Caco-2 (cell line): ENCODE measurements around the gene PMEL. TPM values are rescaled to one million over a fixed set of nuclear protein-coding genes. Genes with fewer than 3 reads are reported as not detected.
A peak's percentile ranks its signal among the peaks of the same experiment; 100 is the strongest.

ENCODE experiments used
- BruUV-seq: library from RNA; stranded (reverse); fragments of 400-500 nt; replicated peaks from 2 replicates; lab custom pipeline; 2021; lab: Mats Ljungman, UMichigan
- CTCF ChIA-PET: fragments of 300-600 bp; sonication (Branson Sonifier 250); formaldehyde crosslinking; loops from one replicate; lab custom pipeline; 2022; ENCODE audit warnings: antibody characterized with exemption; lab: Charles Lee
- POLR2A ChIA-PET: fragments of 300-600 bp; sonication (Branson Sonifier 250); formaldehyde crosslinking; loops from one replicate; lab custom pipeline; 2022; ENCODE audit warnings: antibody characterized with exemption; lab: Charles Lee
- DNase-seq, 2 experiments: peaks; one replicate each; pipeline versions ENCODE4 v3.0.0 to v3.0.0-alpha.2; 2020 to 2022
- H3K27me3 ChIP-seq: replicated peaks from 2 replicates; pipeline ENCODE4 v1.6.0; 2011; ENCODE audit warnings: low read length; ENCODE audit not compliant: control insufficient read depth, insufficient read depth
- H3K36me3 ChIP-seq: 2 replicates; pipeline ENCODE4 v1.5.1; 2011; ENCODE audit warnings: low read length; ENCODE audit not compliant: control insufficient read depth, insufficient read depth
- H3K4me1 ChIP-seq: fragments of 250-450 bp; sonication (Bioruptor Pico); 2 replicates; pipeline ENCODE4 v1.5.1; 2020; ENCODE audit warnings: mild to moderate bottlenecking
- H3K4me3 ChIP-seq: 2 replicates; pipeline ENCODE4 v1.5.1; 2011; ENCODE audit warnings: low read depth, mild to moderate bottlenecking, control low read depth, low read length
- H3K9me3 ChIP-seq: fragments of 250-450 bp; sonication (Bioruptor Pico); 2 replicates; pipeline ENCODE4 v1.5.1; 2020; ENCODE audit warnings: mild to moderate bottlenecking, moderate library complexity
- H3K27ac Mint-ChIP-seq: one replicate; pipeline ENCODE4 v1.8.0; 2022; ENCODE audit warnings: mixed read lengths; ENCODE audit not compliant: unreplicated experiment
- H3K27me3 Mint-ChIP-seq: one replicate; pipeline ENCODE4 v1.8.0; 2022; ENCODE audit warnings: mixed read lengths; ENCODE audit not compliant: insufficient read depth, unreplicated experiment
- H3K36me3 Mint-ChIP-seq: one replicate; pipeline ENCODE4 v1.8.0; 2022; ENCODE audit warnings: mild to moderate bottlenecking, mixed read lengths; ENCODE audit not compliant: insufficient read depth, unreplicated experiment
- H3K4me1 Mint-ChIP-seq: one replicate; pipeline ENCODE4 v1.8.0; 2022; ENCODE audit warnings: low read depth, mixed read lengths; ENCODE audit not compliant: unreplicated experiment
- H3K4me3 Mint-ChIP-seq: one replicate; pipeline ENCODE4 v1.8.0; 2022; ENCODE audit warnings: mild to moderate bottlenecking, moderate library complexity, mixed read lengths; ENCODE audit not compliant: unreplicated experiment
- H3K9me3 Mint-ChIP-seq: one replicate; pipeline ENCODE4 v1.8.0; 2022; ENCODE audit warnings: mixed read lengths; ENCODE audit not compliant: unreplicated experiment
- intact Hi-C: fragments of 100-400 bp; cut with micrococcal nuclease; formaldehyde crosslinking; loops from one replicate; pipeline ENCODE4 v1.10.0; 2022; ENCODE audit not compliant: unreplicated experiment
- total RNA-seq: library from RNA; stranded (reverse); gene quantifications from 2 replicates; pipeline ENCODE4 v1.2.3, GENCODE V29; 2022
- TF ChIP-seq, protein P1 (sequence below), 2 experiments: fragments of 200-600 bp in 1 of 2; IDR thresholded peaks; 1 replicate in 1 of 2; 2 replicates in 1 of 2; pipeline versions ENCODE4 v1.5.1 to v1.8.0; 2011 to 2022; ENCODE audit warnings: antibody characterized with exemption in 1 of 2, control low read depth in 1 of 2, inconsistent platforms in 1 of 2, low read depth in 1 of 2, low read length in 1 of 2, mild to moderate bottlenecking in 1 of 2, moderate library complexity in 1 of 2; ENCODE audit not compliant: insufficient read depth in 1 of 2, severe bottlenecking in 1 of 2, unreplicated experiment in 1 of 2

PMEL gene
- total RNA-seq, 1 experiment from 2014 or later, result 9.7 TPM

DNA sequence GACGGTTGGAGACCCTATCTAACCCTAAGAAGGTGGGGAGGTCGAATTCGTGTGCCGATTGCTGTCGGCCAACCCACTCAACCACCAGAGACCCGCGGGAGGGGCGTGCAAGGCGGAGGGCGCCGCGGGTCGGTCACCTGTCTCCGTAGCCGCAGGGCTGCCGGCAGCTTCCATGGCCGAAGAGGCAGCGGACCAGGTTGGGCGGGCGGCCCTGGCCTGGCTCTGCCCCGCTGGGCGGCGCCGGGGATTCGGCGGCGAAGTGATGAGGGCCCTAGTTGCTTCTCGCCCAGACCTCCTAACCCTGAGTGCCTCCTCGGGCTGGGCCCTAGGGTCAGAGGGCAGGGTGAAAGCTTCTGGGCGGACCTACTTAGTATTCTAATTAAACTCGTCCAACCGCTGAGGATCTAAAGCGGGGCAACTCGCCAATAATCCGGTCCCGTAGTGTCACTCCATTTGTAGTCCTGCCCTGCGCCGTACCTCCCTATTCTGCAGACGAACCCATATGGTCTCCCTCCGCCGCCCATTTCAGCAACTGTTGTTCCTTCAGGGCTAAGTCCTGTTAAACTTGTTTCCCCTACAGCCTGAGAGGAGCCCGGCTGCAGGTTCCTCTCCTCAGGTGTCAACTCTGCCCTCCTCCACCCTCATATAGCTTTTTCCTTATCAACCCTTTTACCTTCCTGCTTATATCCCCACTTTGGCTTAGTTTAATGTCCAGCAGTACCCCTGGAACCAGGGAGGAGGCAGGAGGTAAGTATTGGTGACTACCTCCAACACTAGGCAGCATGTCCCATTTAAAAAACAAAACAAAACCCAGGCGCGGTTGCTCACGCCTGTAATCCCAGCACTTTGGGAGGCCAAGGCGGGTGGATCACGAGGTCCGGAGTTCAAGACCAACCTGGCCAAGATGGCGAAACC is 38.0 kb downstream of the PMEL start, which contains the start of gene PYM1:
PYM1 (minus strand) TSS at position 307 of the 915 bp plus-strand sequence; CDS start at position 174, 133 bp downstream.
- CTCF ChIA-PET, result interaction anchor here (0.6 to 2.9 kb wide), 9 partner anchors 27 to 429 kb away, joined by 3 to 11 read pairs (median 5); partner anchors contain the start of genes ORMDL2, RAB5B and SARNP
- H3K27me3 Mint-ChIP-seq, result no peaks in the 10 kb centered on the region
- POLR2A ChIA-PET, result interaction anchor here (0.5 to 2.9 kb wide), 4 partner anchors 21 to 110 kb away, joined by 3 to 21 read pairs (median 6); partner anchors contain the start of genes DNAJC14, ORMDL2, RAB5B and SARNP
- H3K36me3 Mint-ChIP-seq, result peaks cover 43% of the 10 kb centered on the region
- peaks cover 24% of the 10 kb centered on the region for H3K4me1 ChIP-seq
- H3K27me3 ChIP-seq, result no peaks in the 10 kb centered on the region
- H3K9me3 Mint-ChIP-seq, result no peaks in the 10 kb centered on the region
- H3K4me3 Mint-ChIP-seq, result peak within 1 kb of the TSS; percentile 98
- H3K4me1 Mint-ChIP-seq, result peaks cover 35% of the 10 kb centered on the region
- H3K4me3 ChIP-seq, result peak within 1 kb of the TSS; percentile 74
- H3K9me3 ChIP-seq, result no peaks in the 10 kb centered on the region
- peak within 1 kb of the TSS; percentile 97 for H3K27ac Mint-ChIP-seq
- intact Hi-C loops, result loop anchor here (2.0 kb wide), 1 partner anchor 189 kb away; no protein-coding TSS in a partner anchor
- BruUV-seq, result TSS peak; percentile 45
- 0 out of 2 replicates have a peak, but pooled peaks cover 1% of the 10 kb centered on the region for H3K36me3 ChIP-seq
- DNase-seq, result peak; percentile 83 to 90
- TF ChIP-seq, protein P1, sequence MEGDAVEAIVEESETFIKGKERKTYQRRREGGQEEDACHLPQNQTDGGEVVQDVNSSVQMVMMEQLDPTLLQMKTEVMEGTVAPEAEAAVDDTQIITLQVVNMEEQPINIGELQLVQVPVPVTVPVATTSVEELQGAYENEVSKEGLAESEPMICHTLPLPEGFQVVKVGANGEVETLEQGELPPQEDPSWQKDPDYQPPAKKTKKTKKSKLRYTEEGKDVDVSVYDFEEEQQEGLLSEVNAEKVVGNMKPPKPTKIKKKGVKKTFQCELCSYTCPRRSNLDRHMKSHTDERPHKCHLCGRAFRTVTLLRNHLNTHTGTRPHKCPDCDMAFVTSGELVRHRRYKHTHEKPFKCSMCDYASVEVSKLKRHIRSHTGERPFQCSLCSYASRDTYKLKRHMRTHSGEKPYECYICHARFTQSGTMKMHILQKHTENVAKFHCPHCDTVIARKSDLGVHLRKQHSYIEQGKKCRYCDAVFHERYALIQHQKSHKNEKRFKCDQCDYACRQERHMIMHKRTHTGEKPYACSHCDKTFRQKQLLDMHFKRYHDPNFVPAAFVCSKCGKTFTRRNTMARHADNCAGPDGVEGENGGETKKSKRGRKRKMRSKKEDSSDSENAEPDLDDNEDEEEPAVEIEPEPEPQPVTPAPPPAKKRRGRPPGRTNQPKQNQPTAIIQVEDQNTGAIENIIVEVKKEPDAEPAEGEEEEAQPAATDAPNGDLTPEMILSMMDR (IDR thresholded peaks at IDR 0.05; ENCODE audit: insufficient read depth in 1 of 2, low read depth in 1 of 2, low read length in 1 of 2, severe bottlenecking in 1 of 2, unreplicated experiment in 1 of 2), result no peak

DNA sequence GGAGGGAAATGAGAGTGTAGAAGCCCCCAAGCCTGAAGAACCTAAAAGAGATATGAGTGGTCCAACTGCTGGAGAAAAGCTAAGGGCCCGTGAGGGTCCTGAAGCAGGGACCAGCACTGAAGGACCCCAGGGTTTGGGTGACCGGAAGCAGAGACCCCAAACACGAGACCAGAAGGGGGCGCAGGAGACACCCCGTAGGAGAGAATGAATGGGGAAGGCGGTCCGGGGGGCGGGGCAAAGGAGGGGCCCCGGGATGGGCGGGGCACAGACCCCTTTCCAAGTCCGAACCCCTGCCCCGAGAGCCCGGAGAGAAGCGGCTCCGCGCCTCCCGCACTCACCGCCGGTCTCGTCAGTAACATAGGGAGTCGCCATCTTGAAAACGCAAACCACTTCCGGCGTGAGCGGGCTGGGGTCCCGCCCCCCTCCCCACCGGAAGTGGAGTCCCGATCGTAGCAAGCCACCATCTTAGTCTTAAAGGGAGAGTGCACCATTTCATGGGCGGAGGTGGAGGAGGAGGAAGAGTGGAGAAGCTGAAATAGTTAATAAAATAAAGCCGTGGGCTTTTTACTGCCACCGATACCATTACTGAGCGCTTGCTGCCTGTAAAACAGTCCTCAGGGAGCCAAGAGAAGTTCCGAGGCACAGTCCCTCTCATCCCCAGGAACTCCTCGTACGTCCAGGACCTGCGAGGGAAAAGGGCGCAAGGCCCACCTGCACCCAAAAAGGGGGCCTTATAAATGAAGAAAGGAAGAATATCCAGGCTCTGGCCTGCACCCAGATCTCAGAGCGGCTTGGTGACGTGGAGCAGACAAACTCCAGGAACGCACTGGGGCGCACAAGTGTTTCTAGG is 38.9 kb downstream of the PMEL start:
- Mint-ChIP-seq H3K9me3 (no peaks in the 10 kb centered on the region), H3K36me3 (peaks cover 49% of the 10 kb centered on the region), H3K27ac (peak overlapping the region; percentile 97), H3K4me3 (peak overlapping the region; percentile 98), H3K4me1 (peaks cover 35% of the 10 kb centered on the region), H3K27me3 (no peaks in the 10 kb centered on the region)
- peak; percentile 89 to 95 for DNase-seq
- Histone ChIP-seq H3K9me3 (no peaks in the 10 kb centered on the region), H3K27me3 (no peaks in the 10 kb centered on the region), H3K4me3 (peak overlapping the region; percentile 74), H3K36me3 (peaks cover 1% of the 10 kb centered on the region; the same call in 1 of the 2 replicates), H3K4me1 (peaks cover 19% of the 10 kb centered on the region)
- no TSS peak for BruUV-seq
- ChIA-PET CTCF (interaction anchor here (0.6 to 2.9 kb wide), 17 partner anchors 13 to 428 kb away, joined by 3 to 11 read pairs (median 5); partner anchors contain the start of genes ORMDL2, RAB5B and SARNP), POLR2A (interaction anchor here (0.7 to 2.9 kb wide), 5 partner anchors 18 to 109 kb away, joined by 3 to 21 read pairs (median 6); partner anchors contain the start of genes DNAJC14, ORMDL2, RAB5B and SARNP)
- intact Hi-C loops, result loop anchor here (1.0 to 2.0 kb wide), 2 partner anchors 110 to 188 kb away; partner anchors contain the start of gene SARNP
- TF ChIP-seq, protein P1 (IDR thresholded peaks at IDR 0.05; ENCODE audit: insufficient read depth in 1 of 2, low read depth in 1 of 2, low read length in 1 of 2, severe bottlenecking in 1 of 2, unreplicated experiment in 1 of 2), result peak; percentile 79 to 86
